Fibroblast of the aortic adventitia (primary cell): ENCODE data around the gene ATP9B. TPM values are rescaled to one million over a fixed set of nuclear protein-coding genes. Genes with fewer than 3 reads are reported as not detected.

ENCODE experiments used
- DNase-seq: peaks from one replicate; pipeline ENCODE4 v3.0.0-alpha.2; 2010; ENCODE audit warnings: low read depth
- H3K4me3 ChIP-seq: 2 replicates; pipeline ENCODE4 v1.5.1; 2011; ENCODE audit warnings: low read depth, mild to moderate bottlenecking, control low read depth, low read length, moderate library complexity
- total RNA-seq: library from RNA; depleted of rRNA; stranded (reverse); fragments of >200 nt; gene quantifications from 2 replicates; pipeline ENCODE4 v1.2.3, GENCODE V29; 2012; ENCODE audit warnings: low replicate concordance
- TF ChIP-seq, protein P1 (sequence below): IDR thresholded peaks from 2 replicates; pipeline ENCODE4 v1.5.1; 2011; ENCODE audit warnings: mild to moderate bottlenecking, low read length, control low read depth, inconsistent platforms; ENCODE audit not compliant: insufficient read depth

ATP9B gene
- total RNA-seq, 1 donor = 22.0 TPM

DNA sequence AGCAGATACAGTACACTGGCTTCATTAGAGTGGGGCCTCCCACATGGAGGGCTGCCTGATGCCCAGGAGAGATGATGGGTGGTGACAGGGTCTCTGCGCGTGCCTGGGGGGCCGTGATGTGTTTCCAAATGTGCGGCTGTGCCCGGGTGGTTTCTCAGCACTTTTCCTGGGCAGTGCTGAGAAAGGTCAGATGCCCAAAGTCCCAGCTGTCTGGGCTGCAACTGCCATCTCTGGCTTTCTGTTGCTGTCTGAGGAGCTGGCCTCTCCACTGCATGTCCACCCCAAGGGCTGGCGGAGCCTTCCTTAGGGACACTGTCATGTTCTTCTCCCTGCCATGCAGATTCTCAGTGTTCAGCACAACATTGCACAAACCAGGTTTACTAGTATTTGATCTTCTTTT is 263.9 kb downstream of the ATP9B start:
- no peak overlapping the region for H3K4me3 ChIP-seq
- no peak for DNase-seq
- TF ChIP-seq, protein P1, sequence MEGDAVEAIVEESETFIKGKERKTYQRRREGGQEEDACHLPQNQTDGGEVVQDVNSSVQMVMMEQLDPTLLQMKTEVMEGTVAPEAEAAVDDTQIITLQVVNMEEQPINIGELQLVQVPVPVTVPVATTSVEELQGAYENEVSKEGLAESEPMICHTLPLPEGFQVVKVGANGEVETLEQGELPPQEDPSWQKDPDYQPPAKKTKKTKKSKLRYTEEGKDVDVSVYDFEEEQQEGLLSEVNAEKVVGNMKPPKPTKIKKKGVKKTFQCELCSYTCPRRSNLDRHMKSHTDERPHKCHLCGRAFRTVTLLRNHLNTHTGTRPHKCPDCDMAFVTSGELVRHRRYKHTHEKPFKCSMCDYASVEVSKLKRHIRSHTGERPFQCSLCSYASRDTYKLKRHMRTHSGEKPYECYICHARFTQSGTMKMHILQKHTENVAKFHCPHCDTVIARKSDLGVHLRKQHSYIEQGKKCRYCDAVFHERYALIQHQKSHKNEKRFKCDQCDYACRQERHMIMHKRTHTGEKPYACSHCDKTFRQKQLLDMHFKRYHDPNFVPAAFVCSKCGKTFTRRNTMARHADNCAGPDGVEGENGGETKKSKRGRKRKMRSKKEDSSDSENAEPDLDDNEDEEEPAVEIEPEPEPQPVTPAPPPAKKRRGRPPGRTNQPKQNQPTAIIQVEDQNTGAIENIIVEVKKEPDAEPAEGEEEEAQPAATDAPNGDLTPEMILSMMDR = no peak

DNA sequence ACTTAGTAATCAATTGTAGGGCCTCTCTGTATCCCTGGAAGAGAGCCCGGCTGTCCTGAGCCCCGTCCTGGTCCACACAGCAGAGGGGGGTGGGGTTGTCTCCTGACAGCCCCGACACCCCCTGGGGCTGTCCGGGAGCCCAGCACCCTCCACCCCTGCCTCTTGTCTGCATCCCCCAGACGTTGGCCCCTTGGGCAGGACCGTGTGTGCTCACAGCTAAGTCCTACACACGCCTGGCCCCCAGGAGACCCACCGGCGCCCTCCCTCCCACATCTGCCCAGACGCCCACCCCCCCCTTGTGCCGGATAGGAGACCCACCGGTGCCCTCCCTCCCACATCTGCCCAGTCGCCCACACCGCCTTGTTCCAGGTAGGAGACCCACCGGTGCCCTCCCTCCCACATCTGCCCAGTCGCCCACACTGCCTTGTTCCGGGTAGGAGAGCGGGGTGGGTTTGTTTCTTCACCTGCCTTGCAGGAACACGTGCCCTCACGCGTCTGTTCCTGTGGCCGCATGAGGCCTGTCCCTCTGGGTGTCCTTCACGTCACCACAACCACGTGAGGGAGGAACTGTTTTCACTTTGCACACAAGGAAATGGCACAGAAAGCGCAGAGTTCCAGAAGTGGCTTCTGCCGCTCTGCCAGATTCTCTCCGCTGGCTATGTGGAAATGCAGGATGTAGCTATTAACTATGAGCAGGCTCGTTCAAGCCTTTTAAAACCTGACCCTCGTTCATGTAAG is 265.5 kb downstream of the ATP9B start:
- TF ChIP-seq, protein P1 = no peak
- H3K4me3 ChIP-seq = no peak overlapping the region
- DNase-seq = no peak

DNA sequence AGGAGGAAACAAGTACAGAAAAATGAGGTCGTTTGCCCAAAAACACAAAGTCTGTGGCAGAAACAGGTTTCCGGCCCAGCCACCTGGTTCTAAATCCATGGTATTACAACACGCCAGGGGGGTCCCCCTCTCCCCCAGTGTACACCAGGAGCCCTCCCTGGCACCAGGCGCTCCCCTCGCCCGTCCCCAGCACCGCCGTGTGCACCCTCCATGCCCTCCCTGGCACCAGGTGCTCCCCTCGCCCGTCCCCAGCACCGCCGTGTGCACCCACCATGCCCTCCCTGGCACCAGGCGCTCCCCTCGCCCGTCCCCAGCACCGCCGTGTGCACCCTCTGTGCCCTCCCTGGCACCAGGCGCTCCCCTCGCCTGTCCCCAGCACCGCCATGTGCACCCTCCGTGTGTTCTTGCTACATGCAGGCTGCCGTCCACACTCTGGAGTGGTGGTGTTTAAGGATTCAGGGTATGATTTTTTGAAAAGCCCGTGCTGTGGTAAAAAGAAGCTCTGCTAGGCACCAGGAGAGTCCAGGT is 266.7 kb downstream of the ATP9B start:
- DNase-seq = no peak
- TF ChIP-seq, protein P1 = no peak
- H3K4me3 ChIP-seq = no peak overlapping the region

DNA sequence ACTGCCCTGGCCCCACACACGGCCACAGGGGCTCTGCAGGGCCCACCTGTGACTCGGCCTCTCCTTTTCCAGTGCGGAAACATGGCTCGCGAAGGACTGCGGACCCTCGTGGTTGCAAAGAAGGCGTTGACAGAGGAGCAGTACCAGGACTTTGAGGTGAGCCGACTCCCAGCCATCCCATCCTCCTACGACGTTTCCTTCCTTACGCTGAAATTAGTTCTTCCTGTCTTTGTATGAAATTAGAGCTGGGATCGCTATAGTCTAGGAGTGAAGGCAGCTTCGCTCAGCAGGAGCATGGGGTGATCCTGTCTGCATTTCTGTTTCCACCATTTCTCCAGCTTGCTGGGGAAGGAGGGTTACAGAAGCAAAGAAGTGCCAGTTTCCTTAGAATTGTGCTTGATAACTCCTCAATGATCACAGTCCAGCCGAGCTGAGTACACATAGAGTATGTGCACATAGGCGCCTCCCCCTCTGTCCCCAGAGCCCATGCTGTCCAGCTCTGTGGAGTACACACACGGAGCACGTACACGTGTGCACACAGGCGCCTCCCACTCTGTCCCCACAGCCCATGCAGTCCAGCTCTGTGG is 267.5 kb downstream of the ATP9B start:
- H3K4me3 ChIP-seq = no peak overlapping the region
- TF ChIP-seq, protein P1 = no peak
- DNase-seq = no peak

DNA sequence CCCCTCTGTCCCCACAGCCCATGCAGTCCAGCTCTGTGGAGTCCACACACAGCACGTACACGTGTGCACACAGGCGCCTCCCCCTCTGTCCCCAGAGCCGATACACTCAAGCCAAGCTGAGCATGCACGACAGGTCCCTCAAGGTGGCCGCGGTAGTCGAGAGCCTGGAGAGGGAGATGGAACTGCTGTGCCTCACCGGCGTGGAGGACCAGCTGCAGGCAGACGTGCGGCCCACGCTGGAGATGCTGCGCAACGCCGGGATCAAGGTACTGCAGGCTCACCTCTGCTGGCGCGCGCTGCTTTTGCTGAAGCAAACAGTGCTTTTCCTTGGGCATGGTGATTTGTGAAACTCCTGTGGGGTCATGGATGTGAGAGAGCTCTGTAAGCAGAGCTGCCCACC is 268.0 kb downstream of the ATP9B start:
- H3K4me3 ChIP-seq = no peak overlapping the region
- no peak for DNase-seq
- TF ChIP-seq, protein P1 = no peak

DNA sequence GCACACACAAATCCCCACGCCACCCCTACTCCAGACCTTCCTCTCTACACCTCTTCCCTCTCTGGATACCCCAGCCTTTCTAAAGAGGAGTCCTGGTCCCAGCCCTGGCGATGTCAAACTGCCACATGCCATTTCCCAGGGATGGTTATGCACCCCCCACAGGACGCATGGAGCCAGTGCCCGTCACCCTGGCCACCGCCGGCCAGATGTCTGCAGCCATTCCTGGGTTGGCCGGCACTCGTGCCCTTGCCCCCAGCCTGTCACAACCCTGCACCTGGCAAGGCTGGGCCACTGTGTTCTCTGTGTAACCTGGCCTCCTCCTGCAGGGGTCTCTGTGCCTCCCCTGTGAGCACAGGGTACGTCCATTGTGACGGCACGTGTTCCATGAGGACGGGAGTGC is 268.4 kb downstream of the ATP9B start:
- DNase-seq = no peak
- TF ChIP-seq, protein P1 = no peak
- H3K4me3 ChIP-seq = no peak overlapping the region
